GM19468 (cell line): ENCODE data around the gene RAB30.

ENCODE experiments used
- ATAC-seq: cut with Tn5 transposase; IDR thresholded peaks from one replicate; pipeline ENCODE4 v1.9.1; 2021; ENCODE audit warnings: mild to moderate bottlenecking, moderate library complexity, moderate number of reproducible peaks; ENCODE audit not compliant: unreplicated experiment; ENCODE audit errors: extremely low read depth

Gene RAB30

GRCh38 chr11:83072350-83073242, 899 bp upstream of the RAB30 start:
- no peak for ATAC-seq

DNA sequence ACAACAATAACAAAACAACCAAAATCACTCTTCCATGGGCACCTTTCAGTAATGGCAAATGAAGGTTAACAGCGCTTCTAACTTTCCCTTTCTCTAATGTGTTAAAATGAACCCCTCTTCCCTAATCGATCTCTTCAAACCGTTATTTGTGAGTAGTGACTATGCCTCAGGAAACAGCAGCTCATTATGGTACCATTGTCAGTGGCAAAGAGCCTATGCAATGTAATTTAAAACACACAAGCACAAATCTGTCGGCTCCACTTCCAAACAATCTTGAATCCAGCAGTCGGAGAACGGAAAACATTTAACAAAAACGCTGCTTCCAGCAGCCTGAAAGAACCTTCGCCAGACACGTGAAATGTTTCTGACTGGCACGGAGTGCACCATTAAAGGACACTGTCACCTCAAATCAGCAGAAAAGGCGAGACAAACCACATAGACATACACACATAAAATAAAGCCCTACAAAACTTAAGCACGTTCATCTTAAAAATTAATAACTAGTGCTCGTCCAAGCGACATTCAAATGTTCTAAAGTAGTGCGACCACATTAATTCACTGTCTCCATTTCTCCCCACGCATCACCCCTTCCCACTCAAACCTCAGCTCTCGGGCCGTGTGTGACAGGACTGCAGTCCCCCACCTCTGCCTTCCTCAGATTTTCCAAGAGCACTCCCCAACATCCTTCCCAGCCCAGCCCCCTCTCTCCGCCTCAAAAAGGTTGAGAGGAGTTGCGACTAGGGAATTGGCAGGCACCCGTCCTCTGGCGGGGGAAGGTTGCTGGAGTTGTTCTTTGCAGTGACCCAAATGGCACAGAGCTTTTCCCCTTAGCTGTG, 748 bp downstream of the RAB30 start:
- no peak for ATAC-seq

DNA sequence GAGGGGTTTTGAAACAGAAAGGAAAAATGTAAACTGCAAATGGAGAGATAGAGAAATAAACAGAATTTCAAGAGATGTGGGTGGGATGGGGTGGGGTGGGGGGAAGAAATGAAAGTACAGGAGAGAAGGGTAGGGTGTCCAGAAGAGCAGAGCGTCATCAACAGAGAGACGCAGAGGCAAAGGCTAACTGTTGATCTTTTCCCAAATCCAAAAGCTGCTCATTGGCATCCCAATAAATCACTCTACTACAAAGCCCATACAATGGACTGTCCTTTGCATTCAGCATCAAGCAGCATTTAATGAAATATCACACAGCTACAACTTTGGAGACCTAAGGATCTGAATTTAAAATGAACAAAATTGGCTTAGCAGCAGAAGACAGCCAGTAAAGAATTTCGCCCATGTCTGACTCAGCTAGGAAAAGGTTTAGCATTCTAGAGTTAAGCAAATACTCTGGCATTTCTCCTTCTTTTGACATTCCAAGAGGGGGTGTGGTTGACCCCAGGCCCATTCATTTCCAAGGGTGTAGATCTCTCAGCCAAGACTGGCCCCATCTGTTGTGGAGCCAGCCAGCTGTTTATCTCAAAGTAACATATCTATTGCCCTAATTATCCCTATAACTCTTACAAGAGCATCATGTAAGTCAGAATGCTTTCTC, 1.5 kb downstream of the RAB30 start:
- no peak for ATAC-seq

DNA sequence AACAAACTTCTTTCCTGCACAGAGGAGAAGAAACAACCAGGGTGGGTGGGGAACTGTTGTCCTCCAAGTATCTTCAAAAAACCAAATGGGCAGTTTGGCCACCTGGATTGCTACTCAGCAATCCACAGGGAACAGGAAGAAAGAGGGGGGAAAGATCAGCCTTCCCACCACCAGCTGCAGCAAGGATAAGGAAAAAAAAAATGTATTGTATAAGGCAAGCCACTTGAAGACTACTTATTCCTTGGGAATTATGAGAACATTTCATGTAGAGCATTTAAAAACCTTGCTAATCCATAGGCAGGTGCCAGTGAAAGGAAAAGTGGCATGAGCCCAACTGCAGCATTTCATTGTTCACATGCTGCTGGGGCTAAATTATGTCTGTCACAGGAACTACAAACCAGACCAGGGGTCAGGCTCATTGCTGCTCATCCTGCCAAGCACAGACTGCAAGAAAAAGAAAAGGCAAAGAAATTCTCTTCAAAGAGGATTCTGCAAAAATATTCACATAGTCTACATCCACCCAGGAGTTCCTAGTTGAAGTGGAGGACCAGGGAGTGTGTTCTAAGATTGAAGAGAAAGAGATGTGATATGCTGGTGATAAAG, 2.2 kb downstream of the RAB30 start:
- ATAC-seq, result no peak

GRCh38 chr11:83068568-83068967, 3.1 kb downstream of the RAB30 start:
- no peak for ATAC-seq

DNA sequence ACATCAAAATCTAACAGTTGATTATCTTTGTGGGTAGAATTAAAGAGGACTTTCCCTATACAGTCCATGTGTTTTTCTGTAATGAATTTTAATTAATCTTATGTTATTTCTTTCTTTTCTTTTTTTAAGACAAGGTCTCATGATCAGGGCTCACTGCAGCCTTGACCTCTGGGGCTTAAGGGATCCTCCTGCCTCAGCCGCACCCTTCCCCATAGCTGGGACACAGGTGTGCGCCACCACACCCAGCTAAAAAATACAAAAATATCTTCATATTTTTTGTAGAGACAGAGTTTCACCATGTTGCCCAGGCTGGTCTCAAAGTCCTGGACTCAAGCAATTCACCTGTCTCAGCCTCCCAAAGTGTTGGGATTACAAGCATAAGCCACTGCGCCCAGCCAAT, 7.7 kb downstream of the RAB30 start:
- no peak for ATAC-seq

DNA sequence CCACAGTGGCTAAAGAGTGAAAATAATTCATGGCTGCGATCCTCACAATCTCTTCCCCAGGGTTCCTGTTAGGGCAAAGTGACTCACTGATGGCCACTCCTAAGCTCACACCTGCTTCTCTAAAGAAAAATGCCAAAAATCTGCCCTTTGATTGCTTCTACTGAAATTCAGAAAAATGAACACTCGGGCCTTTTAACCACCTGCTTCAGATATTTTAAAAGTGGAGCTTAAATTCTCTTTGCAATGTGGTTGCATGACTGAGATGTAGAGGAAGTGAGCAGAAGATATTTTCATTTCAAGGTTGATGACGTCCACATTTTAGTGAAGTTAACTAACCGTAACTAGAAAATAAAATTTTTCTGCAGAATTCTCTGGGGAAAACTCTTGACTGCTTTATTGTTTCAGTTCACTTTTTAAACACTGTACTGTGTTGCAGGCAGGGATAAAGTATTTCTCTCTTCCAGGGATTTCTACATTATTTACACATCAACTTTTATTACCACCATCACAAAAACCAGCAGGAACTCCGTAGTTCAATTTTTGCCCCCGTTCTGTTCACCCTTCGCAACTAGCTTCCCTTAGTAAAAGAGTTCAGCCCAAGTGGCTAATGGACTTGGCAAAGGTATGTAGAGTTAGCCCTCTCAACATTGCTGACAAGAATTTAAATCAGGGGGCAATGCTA, 8.5 kb downstream of the RAB30 start:
- ATAC-seq, result peak; percentile 57

- peak; percentile 59 for ATAC-seq
Measured at GRCh38 chr11:83061883-83062282, 9.8 kb downstream of the RAB30 start.

DNA sequence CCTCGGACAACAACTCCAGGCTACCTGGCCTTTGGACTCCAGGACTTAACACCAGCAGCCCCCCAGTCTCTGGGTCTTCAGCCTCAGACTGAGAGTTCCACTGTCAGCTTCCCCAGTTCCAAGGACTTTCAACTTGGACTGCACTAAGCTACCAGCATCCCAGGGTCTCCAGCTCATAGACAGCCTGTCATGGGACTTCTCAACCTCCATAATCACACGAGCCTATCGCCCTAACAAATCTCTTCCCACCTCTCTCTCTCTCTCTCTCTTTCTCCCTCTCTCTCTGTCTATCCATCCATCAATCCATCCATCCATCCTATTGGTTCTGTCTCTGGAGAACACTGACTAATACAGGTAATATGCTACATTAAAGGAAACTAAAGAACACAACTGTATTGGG, 10.7 kb downstream of the RAB30 start:
- no peak for ATAC-seq

DNA sequence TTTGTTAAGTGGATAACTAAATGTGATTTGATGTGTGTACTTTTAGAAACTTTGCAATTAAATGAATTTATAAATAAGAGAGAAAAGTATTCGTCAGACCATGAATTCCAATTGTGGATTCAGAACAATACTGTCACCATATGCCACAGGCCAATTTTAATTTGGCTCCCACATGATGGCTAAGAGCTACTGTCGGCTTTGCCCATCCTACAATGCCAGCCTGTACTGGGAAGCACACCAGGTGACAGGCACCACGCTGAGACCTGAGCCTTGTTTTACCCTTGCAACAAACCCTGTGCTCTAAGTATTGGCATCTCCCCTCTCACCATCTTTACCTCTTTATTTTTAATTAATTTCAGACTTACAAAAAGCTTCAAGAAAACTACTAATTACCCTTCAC, 14.0 kb downstream of the RAB30 start:
- ATAC-seq, result no peak

GRCh38 chr11:83056611-83057010, 15.1 kb downstream of the RAB30 start:
- ATAC-seq, result no peak

- ATAC-seq, result no peak
Measured at GRCh38 chr11:83056204-83056603, 15.5 kb downstream of the RAB30 start.

GRCh38 chr11:83054904-83055380, 16.8 kb downstream of the RAB30 start:
- ATAC-seq, result peak; percentile 41

DNA sequence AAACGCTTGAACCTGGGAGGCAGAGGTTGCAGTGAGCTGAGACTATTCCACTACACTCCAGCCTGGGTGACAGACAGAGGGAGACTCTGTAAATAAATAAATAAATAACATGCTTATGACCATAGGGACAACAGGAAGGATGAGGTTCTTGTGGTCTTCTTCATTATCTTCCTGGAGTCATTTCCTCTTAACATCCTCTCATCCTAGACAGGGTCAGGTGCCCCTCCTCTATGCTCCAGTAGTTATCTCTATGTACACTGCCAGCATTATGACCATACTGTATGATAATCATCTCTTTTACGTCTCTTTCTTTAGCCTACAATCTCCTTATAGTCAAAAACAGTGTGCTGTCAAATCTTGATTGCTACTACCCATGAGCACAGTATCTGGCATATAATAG, 17.7 kb downstream of the RAB30 start:
- peak; percentile 67 for ATAC-seq

- no peak for ATAC-seq
Measured at GRCh38 chr11:83051760-83052671, 19.7 kb downstream of the RAB30 start.

DNA sequence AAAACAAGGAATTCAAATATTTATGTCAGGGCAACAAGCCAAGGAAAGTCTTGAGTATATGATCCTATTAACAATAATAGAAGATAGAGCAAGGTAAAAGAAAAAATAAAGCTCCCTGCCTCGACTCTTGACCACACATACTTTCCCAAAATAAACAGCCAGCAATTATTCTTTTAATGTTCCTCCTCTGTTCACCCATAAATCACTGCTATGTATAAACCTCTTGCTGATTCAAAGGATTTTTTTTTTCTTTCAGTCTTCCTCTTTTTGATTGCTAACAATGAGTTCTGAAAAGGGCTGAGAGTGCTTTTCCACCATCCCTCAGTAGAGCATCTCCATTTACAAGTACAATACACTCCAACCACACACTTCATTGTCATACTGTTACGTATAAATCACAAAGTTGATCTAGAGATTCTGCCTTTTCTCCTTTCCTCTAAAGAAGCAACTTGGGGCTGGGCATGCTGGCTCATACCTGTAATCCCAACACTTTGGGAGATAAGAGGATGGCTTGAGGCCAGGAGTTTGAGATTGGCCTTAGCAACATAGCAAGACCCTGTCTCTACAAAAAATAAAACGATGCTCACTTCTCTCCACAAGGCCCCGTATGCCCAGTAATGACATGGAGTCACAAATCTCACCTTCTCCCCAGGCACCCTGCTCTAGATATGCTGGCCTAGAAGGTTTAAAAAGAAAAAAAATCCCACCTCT, 24.0 kb downstream of the RAB30 start:
- ATAC-seq, result no peak

DNA sequence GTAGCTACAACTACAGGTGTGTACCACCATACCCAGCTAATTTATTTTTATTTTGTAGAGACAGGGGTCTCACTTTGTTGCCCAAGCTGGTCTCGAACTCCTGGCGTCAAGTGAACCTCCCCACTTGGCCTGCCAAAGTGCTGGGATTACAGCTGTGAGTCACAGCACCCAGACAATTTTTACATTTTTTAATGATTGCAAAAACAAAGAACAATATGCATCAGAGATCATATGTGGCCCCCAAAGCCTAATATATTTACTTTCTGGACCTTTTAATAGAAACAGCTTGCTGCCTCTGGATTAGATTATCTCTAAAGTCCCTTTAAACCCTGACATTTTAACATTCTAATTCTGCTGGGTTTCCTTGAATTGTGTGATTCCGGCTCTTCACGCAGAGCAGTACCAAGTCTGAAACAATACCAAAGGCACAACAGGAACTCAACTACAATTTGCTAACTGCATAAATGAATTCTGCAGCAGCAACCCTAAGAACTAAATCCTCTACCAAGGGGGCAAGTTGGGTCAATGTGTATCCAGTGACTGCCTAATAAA, 25.0 kb downstream of the RAB30 start:
- ATAC-seq, result no peak
